SK-N-SH (cell line): ENCODE results near the gene WLS. TPM values are rescaled to one million over a fixed set of nuclear protein-coding genes. Genes with fewer than 3 reads are reported as not detected.

Experiments
- CTCF ChIA-PET: fragments of 300-600, 350-600 bp; formaldehyde crosslinking; extraction: SDS; loops from one replicate; lab custom pipeline; 2021; lab: Yijun Ruan, JAX
- POLR2A ChIA-PET: fragments of 350-600 bp; sonication (Branson Sonifier 250); formaldehyde crosslinking; extraction: SDS; loops from one replicate; lab custom pipeline; 2020; ENCODE audit warnings: antibody characterized with exemption, inconsistent platforms; lab: Yijun Ruan, JAX
- DNase-seq: peaks from one replicate; pipeline ENCODE4 v3.0.0; 2012
- H2AFZ ChIP-seq: fragments of 200-600 bp; sonication (generic); 2 replicates; pipeline ENCODE4 v1.8.1; 2016; ENCODE audit warnings: antibody characterized with exemption, mild to moderate bottlenecking, low read depth
- H3F3A ChIP-seq: fragments of 200-600 bp; sonication (generic); replicated peaks from 2 replicates; pipeline ENCODE3; 2016; ENCODE audit warnings: antibody characterized with exemption, mild to moderate bottlenecking; ENCODE audit not compliant: insufficient read depth
- H3K27ac ChIP-seq, 2 experiments: fragments of 200-500 bp in 1 of 2; fragments of 200-600 bp in 1 of 2; sonication (Bioruptor generic) in 1 of 2; sonication (generic), shearing (Covaris generic) in 1 of 2; 2 replicates each; pipeline versions ENCODE4 v1.5.1 to v1.6.1; 2014 to 2016; ENCODE audit warnings: low read depth in 2 of 2, inconsistent platforms in 1 of 2, low read length in 1 of 2, mild to moderate bottlenecking in 1 of 2, mixed read lengths in 1 of 2
- H3K27me3 ChIP-seq: fragments of 200-600 bp; sonication (generic), shearing (Covaris generic); 2 replicates; pipeline ENCODE4 v1.6.1; 2016; ENCODE audit warnings: mixed run types; ENCODE audit not compliant: insufficient read depth
- H3K36me3 ChIP-seq, 2 experiments: fragments of 200-500 bp in 1 of 2; fragments of 200-600 bp in 1 of 2; sonication (Bioruptor generic) in 1 of 2; sonication (generic) in 1 of 2; replicated peaks in 1 of 2; 2 replicates each; pipeline versions ENCODE3 to v1.5.1; 2014 to 2016; ENCODE audit warnings: low read length in 1 of 2, mild to moderate bottlenecking in 1 of 2; ENCODE audit not compliant: insufficient read depth in 2 of 2, control insufficient read depth in 1 of 2
- H3K4me1 ChIP-seq, 2 experiments: fragments of 200-500 bp in 1 of 2; fragments of 200-600 bp in 1 of 2; sonication (Bioruptor generic) in 1 of 2; sonication (generic), shearing (Covaris generic) in 1 of 2; 2 replicates each; pipeline versions ENCODE4 v1.5.1 to v1.6.1; 2014 to 2016; ENCODE audit warnings: low read depth in 1 of 2, low read length in 1 of 2, mixed run types in 1 of 2; ENCODE audit not compliant: insufficient read depth in 2 of 2, control insufficient read depth in 1 of 2
- H3K4me2 ChIP-seq: fragments of 200-600 bp; sonication (generic), shearing (Covaris generic); 2 replicates; pipeline ENCODE4 v1.6.1; 2017; ENCODE audit warnings: mixed run types
- H3K4me3 ChIP-seq, 2 experiments: fragments of 200-500 bp in 1 of 2; fragments of 200-600 bp in 1 of 2; sonication (Bioruptor generic) in 1 of 2; sonication (generic), shearing (Covaris generic) in 1 of 2; 2 replicates each; pipeline versions ENCODE4 v1.5.1 to v1.8.1; 2014 to 2016; ENCODE audit warnings: low read depth in 2 of 2, inconsistent platforms in 1 of 2, low read length in 1 of 2, mild to moderate bottlenecking in 1 of 2, mixed read lengths in 1 of 2, moderate library complexity in 1 of 2
- H3K79me2 ChIP-seq: fragments of 200-600 bp; sonication (generic); 2 replicates; pipeline ENCODE4 v1.8.1; 2017; ENCODE audit warnings: mild to moderate bottlenecking; ENCODE audit not compliant: insufficient read depth
- H3K9ac ChIP-seq: fragments of 200-600 bp; sonication (generic); 2 replicates; pipeline ENCODE4 v1.6.1; 2017; ENCODE audit warnings: mixed run types
- H3K9me2 ChIP-seq: fragments of 200-600 bp; sonication (generic); 2 replicates; pipeline ENCODE4 v1.6.1; 2017; ENCODE audit warnings: mixed run types
- H3K9me3 ChIP-seq: fragments of 200-600 bp; sonication (generic); 2 replicates; pipeline ENCODE4 v1.6.1; 2017; ENCODE audit warnings: mixed run types, mild to moderate bottlenecking, moderate library complexity
- H4K20me1 ChIP-seq: fragments of 200-600 bp; sonication (generic); 2 replicates; pipeline ENCODE4 v1.6.1; 2017; ENCODE audit warnings: mild to moderate bottlenecking, mixed run types; ENCODE audit not compliant: insufficient read depth
- CHD2 ChIP-seq: fragments of 150-350 bp; IDR thresholded peaks from 2 replicates; pipeline ENCODE4 v1.6.1; 2018; ENCODE audit warnings: low read length; ENCODE audit not compliant: partially characterized antibody
- ELF1 ChIP-seq: IDR thresholded peaks from 2 replicates; pipeline ENCODE4 v1.4.0; 2012
- EP300 ChIP-seq, 2 experiments: IDR thresholded peaks; 2 replicates each; pipeline versions ENCODE4 v1.4.0 to v1.6.1; 2012; ENCODE audit warnings: borderline replicate concordance in 1 of 2, low read depth in 1 of 2, low read length in 1 of 2
- EZH2phosphoT487 ChIP-seq: fragments of 200-600 bp; sonication (generic); IDR thresholded peaks from 2 replicates; pipeline ENCODE4 v1.6.1; 2017; ENCODE audit warnings: low read depth, mixed run types, mild to moderate bottlenecking, antibody characterized with exemption, moderate library complexity, borderline replicate concordance
- FOSL2 ChIP-seq: IDR thresholded peaks from 2 replicates; pipeline ENCODE4 v1.4.0; 2012; ENCODE audit warnings: low read depth, mild to moderate bottlenecking, moderate library complexity, borderline replicate concordance
- GATA2 ChIP-seq: sonication (generic); formaldehyde crosslinking; IDR thresholded peaks from 2 replicates; pipeline ENCODE4 v1.5.0; 2020; ENCODE audit warnings: mild to moderate bottlenecking, missing genetic modification reagents
- MXI1 ChIP-seq: IDR thresholded peaks from 2 replicates; pipeline ENCODE4 v1.6.1; 2012; ENCODE audit warnings: mild to moderate bottlenecking, low read depth, low read length, improper control_type of control experiment
- NFIC ChIP-seq: IDR thresholded peaks from 2 replicates; pipeline ENCODE4 v1.4.0; 2012; ENCODE audit warnings: borderline replicate concordance
- NRF1 ChIP-seq: IDR thresholded peaks from 2 replicates; pipeline ENCODE4 v1.6.1; 2012; ENCODE audit warnings: low read depth, mild to moderate bottlenecking, low read length
- RAD21 ChIP-seq: IDR thresholded peaks from 2 replicates; pipeline ENCODE4 v1.6.1; 2012; ENCODE audit warnings: mild to moderate bottlenecking, low read length
- RCOR1 ChIP-seq: fragments of 150-350 bp; IDR thresholded peaks from 2 replicates; pipeline ENCODE4 v1.6.1; 2017; ENCODE audit warnings: antibody characterized with exemption, low read length
- YY1 ChIP-seq: IDR thresholded peaks from 2 replicates; pipeline ENCODE4 v1.4.0; 2012; ENCODE audit warnings: low read depth, mild to moderate bottlenecking
- WGBS: methylation state at CpG from one replicate; pipeline ENCODE4 v1.1.6; 2017; ENCODE audit warnings: low lambda C conversion rate; 5-methylcytosine and 5-hydroxymethylcytosine counted together
- polyA plus RNA-seq, 3 experiments: library from polyadenylated mRNA; depleted of rRNA; stranded (reverse); fragments of >200 nt; gene quantifications; 2 replicates each; pipeline ENCODE4 v1.2.3, GENCODE V29; 2012
- TF ChIP-seq, protein P1 (sequence below): fragments of 150-350 bp; IDR thresholded peaks from 2 replicates; pipeline ENCODE4 v1.6.1; 2016; ENCODE audit warnings: mild to moderate bottlenecking, low read depth, low read length
- TF ChIP-seq, protein P2 (sequence below): IDR thresholded peaks from 2 replicates; pipeline ENCODE4 v1.4.0; 2012; ENCODE audit warnings: low read depth, borderline replicate concordance
- TF ChIP-seq, protein P3 (sequence below): fragments of 200-600 bp; sonication (generic); IDR thresholded peaks from 2 replicates; pipeline ENCODE4 v1.6.1; 2017; ENCODE audit warnings: antibody characterized with exemption, mild to moderate bottlenecking, moderate library complexity
- TF ChIP-seq, protein P4 (sequence below): fragments of 150-350 bp; IDR thresholded peaks from 2 replicates; pipeline ENCODE4 v1.6.1; 2017; ENCODE audit warnings: antibody characterized with exemption, low read length, low read depth, borderline replicate concordance
- TF ChIP-seq, protein P5 (sequence below): IDR thresholded peaks from 2 replicates; pipeline ENCODE4 v1.4.0; 2012; ENCODE audit warnings: low read depth

WLS gene
- polyA plus RNA-seq, 1 of the 3 experiments (the other 2 are of a cell fraction): 69.0 TPM

DNA sequence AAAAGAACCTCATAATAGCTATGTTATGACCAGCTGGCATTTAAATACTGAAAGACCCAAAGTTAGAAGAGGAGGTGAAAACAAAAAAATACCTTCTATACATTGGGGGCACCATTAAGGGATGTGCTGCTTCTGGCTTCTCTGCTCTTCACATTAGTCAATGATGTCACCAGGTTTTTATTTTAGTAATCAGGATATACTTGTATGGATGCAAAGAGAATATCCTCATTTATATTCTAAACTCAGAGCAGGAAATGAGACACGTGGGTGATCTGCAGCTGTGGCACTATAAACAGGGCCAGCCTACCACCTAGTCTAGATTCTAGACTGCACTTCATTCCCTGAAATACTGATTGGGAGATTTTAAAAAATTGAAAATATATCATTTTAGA, 51.2 kb downstream of the WLS start:
- Histone ChIP-seq H3K4me2 (no peak overlapping the region), H3K36me3 (peaks cover 4 to 5% of the 10 kb centered on the region in 2 experiments), H3F3A (peaks cover 19% of the 10 kb centered on the region), H3K9ac (no peak overlapping the region), H3K79me2 (peaks cover 10% of the 10 kb centered on the region; the same call in 1 of the 2 replicates), H4K20me1 (no peaks in the 10 kb centered on the region), H2AFZ (no peak overlapping the region), H3K9me3 (no peaks in the 10 kb centered on the region), H3K9me2 (no peaks in the 10 kb centered on the region), H3K27ac (no peak overlapping the region), H3K27me3 (no peaks in the 10 kb centered on the region), H3K4me3 (no peak overlapping the region), H3K4me1 (peaks cover 4 to 14% of the 10 kb centered on the region in 2 experiments; a peak in 3 of 4 replicates)
- 78% methylated on average over 1 of the region's 1 CpG for WGBS
- ChIA-PET POLR2A (no interaction called here), CTCF (interaction anchor here (1.6 kb wide), 1 partner anchor 13 kb away, joined by 3 read pairs; no protein-coding TSS in a partner anchor)
- TF ChIP-seq, protein P1, sequence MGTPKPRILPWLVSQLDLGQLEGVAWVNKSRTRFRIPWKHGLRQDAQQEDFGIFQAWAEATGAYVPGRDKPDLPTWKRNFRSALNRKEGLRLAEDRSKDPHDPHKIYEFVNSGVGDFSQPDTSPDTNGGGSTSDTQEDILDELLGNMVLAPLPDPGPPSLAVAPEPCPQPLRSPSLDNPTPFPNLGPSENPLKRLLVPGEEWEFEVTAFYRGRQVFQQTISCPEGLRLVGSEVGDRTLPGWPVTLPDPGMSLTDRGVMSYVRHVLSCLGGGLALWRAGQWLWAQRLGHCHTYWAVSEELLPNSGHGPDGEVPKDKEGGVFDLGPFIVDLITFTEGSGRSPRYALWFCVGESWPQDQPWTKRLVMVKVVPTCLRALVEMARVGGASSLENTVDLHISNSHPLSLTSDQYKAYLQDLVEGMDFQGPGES: no peak
- no peak for TF ChIP-seq RCOR1
- no peak for TF ChIP-seq CHD2
- no peak for TF ChIP-seq YY1
- TF ChIP-seq, protein P2, sequence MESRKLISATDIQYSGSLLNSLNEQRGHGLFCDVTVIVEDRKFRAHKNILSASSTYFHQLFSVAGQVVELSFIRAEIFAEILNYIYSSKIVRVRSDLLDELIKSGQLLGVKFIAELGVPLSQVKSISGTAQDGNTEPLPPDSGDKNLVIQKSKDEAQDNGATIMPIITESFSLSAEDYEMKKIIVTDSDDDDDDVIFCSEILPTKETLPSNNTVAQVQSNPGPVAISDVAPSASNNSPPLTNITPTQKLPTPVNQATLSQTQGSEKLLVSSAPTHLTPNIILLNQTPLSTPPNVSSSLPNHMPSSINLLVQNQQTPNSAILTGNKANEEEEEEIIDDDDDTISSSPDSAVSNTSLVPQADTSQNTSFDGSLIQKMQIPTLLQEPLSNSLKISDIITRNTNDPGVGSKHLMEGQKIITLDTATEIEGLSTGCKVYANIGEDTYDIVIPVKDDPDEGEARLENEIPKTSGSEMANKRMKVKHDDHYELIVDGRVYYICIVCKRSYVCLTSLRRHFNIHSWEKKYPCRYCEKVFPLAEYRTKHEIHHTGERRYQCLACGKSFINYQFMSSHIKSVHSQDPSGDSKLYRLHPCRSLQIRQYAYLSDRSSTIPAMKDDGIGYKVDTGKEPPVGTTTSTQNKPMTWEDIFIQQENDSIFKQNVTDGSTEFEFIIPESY: no peak
- no peak for DNase-seq

DNA sequence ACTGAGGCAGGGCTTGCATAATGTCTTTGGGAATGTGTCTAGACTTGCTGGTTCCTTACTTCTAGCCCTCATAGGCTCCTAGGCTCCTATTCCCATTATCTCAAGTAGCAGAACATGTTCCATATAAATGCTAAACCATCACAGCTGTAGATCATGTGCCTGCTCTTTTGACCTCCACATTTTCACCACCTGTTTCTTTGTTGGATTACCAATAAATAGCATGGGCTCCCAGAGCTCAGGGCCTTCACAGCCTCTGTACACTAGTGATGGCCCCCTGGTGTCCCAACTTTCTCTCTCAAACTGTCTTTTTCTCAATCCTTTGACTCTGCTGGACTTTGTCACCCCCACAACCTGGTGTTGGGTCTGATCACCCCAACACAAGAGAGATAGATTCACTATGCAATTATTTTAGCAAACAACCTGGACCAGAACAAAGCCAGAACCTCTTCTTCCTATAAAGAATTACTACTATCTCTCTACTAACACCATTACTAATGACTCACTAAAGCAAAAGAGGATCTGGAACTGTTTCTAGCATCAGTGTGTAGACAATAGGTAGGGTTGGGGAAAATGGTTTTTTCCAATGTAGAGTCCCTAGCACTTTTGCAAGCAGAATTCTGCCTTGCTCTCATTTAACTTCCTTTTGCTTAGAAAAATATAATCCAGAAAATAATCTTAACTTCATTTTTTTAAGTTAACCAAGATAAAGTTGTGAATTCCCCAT, 51.7 kb downstream of the WLS start:
- peaks cover 21% of the 10 kb centered on the region for H3F3A ChIP-seq
- H3K4me3 ChIP-seq: no peak overlapping the region
- TF ChIP-seq EP300 (IDR thresholded peaks at IDR 0.05; ENCODE audit: borderline replicate concordance in 1 of 2, low read depth in 1 of 2, low read length in 1 of 2) (no peak), MXI1 (no peak), RAD21 (no peak), GATA2 (CRISPR knock-in tag) (no peak), NRF1 (no peak), ELF1 (no peak), EZH2phosphoT487 (no peak), FOSL2 (no peak), NFIC (no peak)
- TF ChIP-seq, protein P3, sequence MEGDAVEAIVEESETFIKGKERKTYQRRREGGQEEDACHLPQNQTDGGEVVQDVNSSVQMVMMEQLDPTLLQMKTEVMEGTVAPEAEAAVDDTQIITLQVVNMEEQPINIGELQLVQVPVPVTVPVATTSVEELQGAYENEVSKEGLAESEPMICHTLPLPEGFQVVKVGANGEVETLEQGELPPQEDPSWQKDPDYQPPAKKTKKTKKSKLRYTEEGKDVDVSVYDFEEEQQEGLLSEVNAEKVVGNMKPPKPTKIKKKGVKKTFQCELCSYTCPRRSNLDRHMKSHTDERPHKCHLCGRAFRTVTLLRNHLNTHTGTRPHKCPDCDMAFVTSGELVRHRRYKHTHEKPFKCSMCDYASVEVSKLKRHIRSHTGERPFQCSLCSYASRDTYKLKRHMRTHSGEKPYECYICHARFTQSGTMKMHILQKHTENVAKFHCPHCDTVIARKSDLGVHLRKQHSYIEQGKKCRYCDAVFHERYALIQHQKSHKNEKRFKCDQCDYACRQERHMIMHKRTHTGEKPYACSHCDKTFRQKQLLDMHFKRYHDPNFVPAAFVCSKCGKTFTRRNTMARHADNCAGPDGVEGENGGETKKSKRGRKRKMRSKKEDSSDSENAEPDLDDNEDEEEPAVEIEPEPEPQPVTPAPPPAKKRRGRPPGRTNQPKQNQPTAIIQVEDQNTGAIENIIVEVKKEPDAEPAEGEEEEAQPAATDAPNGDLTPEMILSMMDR: no peak
- TF ChIP-seq, protein P4, sequence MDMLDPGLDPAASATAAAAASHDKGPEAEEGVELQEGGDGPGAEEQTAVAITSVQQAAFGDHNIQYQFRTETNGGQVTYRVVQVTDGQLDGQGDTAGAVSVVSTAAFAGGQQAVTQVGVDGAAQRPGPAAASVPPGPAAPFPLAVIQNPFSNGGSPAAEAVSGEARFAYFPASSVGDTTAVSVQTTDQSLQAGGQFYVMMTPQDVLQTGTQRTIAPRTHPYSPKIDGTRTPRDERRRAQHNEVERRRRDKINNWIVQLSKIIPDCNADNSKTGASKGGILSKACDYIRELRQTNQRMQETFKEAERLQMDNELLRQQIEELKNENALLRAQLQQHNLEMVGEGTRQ: no peak
- TF ChIP-seq, protein P5, sequence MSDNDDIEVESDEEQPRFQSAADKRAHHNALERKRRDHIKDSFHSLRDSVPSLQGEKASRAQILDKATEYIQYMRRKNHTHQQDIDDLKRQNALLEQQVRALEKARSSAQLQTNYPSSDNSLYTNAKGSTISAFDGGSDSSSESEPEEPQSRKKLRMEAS: no peak
- TF ChIP-seq, protein P1: no peak
- H3K4me1 ChIP-seq: peaks cover 10 to 20% of the 10 kb centered on the region in 2 experiments; a peak in 3 of 4 replicates
- no peak overlapping the region for H3K4me2 ChIP-seq
- H3K9me2 ChIP-seq: no peaks in the 10 kb centered on the region
- H3K27me3 ChIP-seq: no peaks in the 10 kb centered on the region
- peaks cover 10% of the 10 kb centered on the region; the same call in 1 of the 2 replicates for H3K79me2 ChIP-seq
- peaks cover 0 to 2% of the 10 kb centered on the region in 2 experiments for H3K36me3 ChIP-seq
- ChIA-PET CTCF (interaction anchor here (1.6 kb wide), 1 partner anchor 12 kb away, joined by 3 read pairs; no protein-coding TSS in a partner anchor), POLR2A (no interaction called here)
- H3K9ac ChIP-seq: no peak overlapping the region
- H4K20me1 ChIP-seq: no peaks in the 10 kb centered on the region
- H3K9me3 ChIP-seq: no peaks in the 10 kb centered on the region
- no peak overlapping the region for H3K27ac ChIP-seq
- DNase-seq: no peak
- no peak overlapping the region for H2AFZ ChIP-seq
